Right atrium auricular region (tissue), 2 donors: ENCODE results near the gene POFUT2. TPM values are rescaled to one million over a fixed set of nuclear protein-coding genes. Genes with fewer than 3 reads are reported as not detected.

Source experiments
- DNase-seq: peaks from one replicate; pipeline ENCODE4 v3.0.0-alpha.2; 2019; ENCODE audit warnings: low spot score
- H3K27ac ChIP-seq, 2 donors: fragments of 200-600 bp; sonication (generic); 1 replicate in 1 of 2; 2 replicates in 1 of 2; pipeline ENCODE4 v1.5.1; 2016 to 2019
- H3K27me3 ChIP-seq, 2 donors: fragments of 200-600 bp; sonication (generic); one replicate each; pipeline versions ENCODE4 v1.5.1 to v1.6.0; 2017 to 2019
- H3K36me3 ChIP-seq: fragments of 200-600 bp; sonication (generic); one replicate; pipeline ENCODE4 v1.5.1; 2016
- H3K4me1 ChIP-seq, 2 donors: fragments of 200-600 bp; sonication (generic); one replicate each; pipeline versions ENCODE4 v1.5.1 to v1.6.0; 2017 to 2019
- H3K4me3 ChIP-seq, 2 donors: fragments of 200-600 bp; sonication (generic); 1 replicate in 1 of 2; 2 replicates in 1 of 2; pipeline ENCODE4 v1.5.1; 2017 to 2019; ENCODE audit warnings: mild to moderate bottlenecking in 1 of 2, moderate library complexity in 1 of 2
- H3K9me3 ChIP-seq, 2 donors: fragments of 200-600 bp; sonication (generic); one replicate each; pipeline ENCODE4 v1.5.1; 2019
- CTCF ChIP-seq, 2 donors: fragments of 200-600 bp; sonication (generic); IDR thresholded peaks; one replicate each; pipeline ENCODE4 v1.5.1; 2019; ENCODE audit warnings: antibody characterized with exemption in 2 of 2
- total RNA-seq, 2 donors: library from RNA; depleted of rRNA; stranded (reverse); fragments of >200 nt; gene quantifications; one replicate each; pipeline ENCODE4 v1.1.0, GENCODE V29; 2016

Gene POFUT2
- 10 to 100 TPM in 1 of 2 donors, 1 to 10 TPM in 1; 5.8 to 12.0 TPM for total RNA-seq

GRCh38 chr21:45287438-45288391, at the start of gene POFUT2:
TSS of gene POFUT2 (minus strand) at chr21:45287895. CDS start at chr21:45287871, 24 bp downstream.
- H3K27ac ChIP-seq, result peak within 1 kb of the TSS; percentile 83 to 87
- H3K9me3 ChIP-seq, result no peaks in the 10 kb centered on the region
- peak; percentile 97 for DNase-seq

GRCh38 chr21:45336870-45337269, 49.2 kb upstream of the POFUT2 start:
- H3K9me3 ChIP-seq, result no peaks in the 10 kb centered on the region
- H3K27ac ChIP-seq, result no peak overlapping the region
- H3K4me3 ChIP-seq, result no peak overlapping the region
- peaks cover 0 to 6% of the 10 kb centered on the region in 2 donors for H3K4me1 ChIP-seq
- H3K36me3 ChIP-seq, result no peaks in the 10 kb centered on the region
- no peak for DNase-seq
- TF ChIP-seq CTCF (IDR thresholded peaks at IDR 0.05), result no peak
- no peaks in the 10 kb centered on the region for H3K27me3 ChIP-seq

More at GRCh38 chr21:45287438-45288391, at the start of gene POFUT2:
- Histone ChIP-seq H3K27me3 (no peaks in the 10 kb centered on the region), H3K36me3 (peaks cover 33% of the 10 kb centered on the region), H3K4me3 (peak within 1 kb of the TSS; percentile 80 to 96), H3K4me1 (peaks cover 3 to 37% of the 10 kb centered on the region in 2 donors)
- TF ChIP-seq CTCF (IDR thresholded peaks at IDR 0.05), result no peak

- Histone ChIP-seq H3K9me3 (no peaks in the 10 kb centered on the region), H3K27me3 (no peaks in the 10 kb centered on the region), H3K27ac (no peak overlapping the region), H3K36me3 (no peaks in the 10 kb centered on the region), H3K4me3 (no peak overlapping the region), H3K4me1 (peaks cover 0 to 6% of the 10 kb centered on the region in 2 donors)
- DNase-seq, result no peak
- TF ChIP-seq CTCF (IDR thresholded peaks at IDR 0.05), result no peak
These were observed 48.8 kb upstream of the POFUT2 start for GRCh38 chr21:45336535-45336810.

- no peak for TF ChIP-seq CTCF (IDR thresholded peaks at IDR 0.05)
- H3K9me3 ChIP-seq, result no peaks in the 10 kb centered on the region
These were observed 48.3 kb upstream of the POFUT2 start for GRCh38 chr21:45335761-45336534.

GRCh38 chr21:45335151-45335760, 47.6 kb upstream of the POFUT2 start:
- Histone ChIP-seq H3K27me3 (no peaks in the 10 kb centered on the region), H3K27ac (no peak overlapping the region), H3K4me1 (peaks cover 0 to 6% of the 10 kb centered on the region in 2 donors), H3K4me3 (no peak overlapping the region), H3K9me3 (no peaks in the 10 kb centered on the region), H3K36me3 (no peaks in the 10 kb centered on the region)
- no peak for DNase-seq
- no peak for TF ChIP-seq CTCF (IDR thresholded peaks at IDR 0.05)

More at GRCh38 chr21:45335761-45336534, 48.3 kb upstream of the POFUT2 start:
- no peak overlapping the region for H3K4me3 ChIP-seq
- H3K4me1 ChIP-seq, result peaks cover 0 to 6% of the 10 kb centered on the region in 2 donors
- no peak overlapping the region for H3K27ac ChIP-seq
- no peaks in the 10 kb centered on the region for H3K36me3 ChIP-seq
- DNase-seq, result no peak
- H3K27me3 ChIP-seq, result no peaks in the 10 kb centered on the region
